GM12878 (cell line): ENCODE data around the gene NKRF. TPM values are rescaled to one million over a fixed set of nuclear protein-coding genes. Genes with fewer than 3 reads are reported as not detected.
A peak's percentile ranks its signal among the peaks of the same experiment; 100 is the strongest.

Experiments
- ATAC-seq: fragments of 200-7000 bp; cut with Tn5 transposase; 3 replicates; pipeline ENCODE4 v1.9.1; 2020; ENCODE audit warnings: mild to moderate bottlenecking, moderate library complexity
- BruUV-seq: library from RNA; stranded (reverse); fragments of 400-500 nt; replicated peaks from 2 replicates; lab custom pipeline; 2021; lab: Mats Ljungman, UMichigan
- CTCF ChIA-PET: fragments of 300-600 bp; sonication (Branson Sonifier 250); formaldehyde crosslinking; extraction: SDS; loops from one replicate; lab custom pipeline; 2021; ENCODE audit warnings: inconsistent platforms; lab: Yijun Ruan, JAX
- POLR2A ChIA-PET: fragments of 350-600 bp; formaldehyde crosslinking; extraction: SDS; loops from one replicate; lab custom pipeline; 2021; ENCODE audit warnings: inconsistent platforms; lab: Charles Lee
- RAD21 ChIA-PET: fragments of 300-600 bp; sonication (Branson Sonifier 250); formaldehyde crosslinking; loops from one replicate; lab custom pipeline; 2023; ENCODE audit warnings: antibody characterized with exemption; ENCODE audit not compliant: unreplicated experiment; lab: Charles Lee
- SMC1A ChIA-PET: fragments of 300-600 bp; sonication (Branson Sonifier 250); formaldehyde crosslinking; loops from one replicate; lab custom pipeline; 2023; ENCODE audit not compliant: unreplicated experiment, uncharacterized antibody; lab: Charles Lee
- DNase-seq: peaks from one replicate; pipeline ENCODE4 v3.0.0-alpha.2; 2011; ENCODE audit warnings: low read depth, low spot score
- FAIRE-seq: peaks from 3 replicates; lab custom pipeline; 2011; peaks lifted over from hg19 to GRCh38; lab: Jason Lieb, UNC
- H2AFZ ChIP-seq: 2 replicates; pipeline ENCODE4 v1.6.0; 2011; ENCODE audit warnings: low read depth, low read length, control low read depth; ENCODE audit not compliant: control insufficient read depth
- H3K27ac ChIP-seq: 2 replicates; pipeline ENCODE4 v1.5.1; 2011; ENCODE audit warnings: control low read depth; ENCODE audit not compliant: control insufficient read depth, insufficient read depth
- H3K27me3 ChIP-seq, 2 experiments: replicated peaks in 1 of 2; 2 replicates each; pipeline versions ENCODE4 v1.6.0 to v1.6.1; 2011; ENCODE audit warnings: low read length in 1 of 2; ENCODE audit not compliant: control insufficient read depth in 2 of 2, insufficient read depth in 2 of 2
- H3K36me3 ChIP-seq, 2 experiments: 2 replicates each; pipeline ENCODE4 v1.5.1; 2011; ENCODE audit warnings: low read length in 1 of 2; ENCODE audit not compliant: control insufficient read depth in 2 of 2, insufficient read depth in 2 of 2
- H3K4me1 ChIP-seq: 2 replicates; pipeline ENCODE4 v1.6.1; 2011; ENCODE audit warnings: mild to moderate bottlenecking, low read length, moderate library complexity, mixed read lengths; ENCODE audit not compliant: control insufficient read depth, insufficient read depth
- H3K4me2 ChIP-seq: 2 replicates; pipeline ENCODE4 v1.6.0; 2011; ENCODE audit warnings: control low read depth; ENCODE audit not compliant: control insufficient read depth, insufficient read depth
- H3K4me3 ChIP-seq: fragments of 200-600 bp; sonication (generic); 2 replicates; pipeline ENCODE4 v1.5.1; 2016
- H3K79me2 ChIP-seq: 2 replicates; pipeline ENCODE4 v1.6.0; 2011; ENCODE audit warnings: low read length; ENCODE audit not compliant: control insufficient read depth, insufficient read depth
- H3K9ac ChIP-seq: 2 replicates; pipeline ENCODE4 v1.8.0; 2011; ENCODE audit warnings: low read length, control low read depth, mixed read lengths; ENCODE audit not compliant: control insufficient read depth, insufficient read depth
- H3K9me3 ChIP-seq: replicated peaks from 3 replicates; pipeline ENCODE4 v1.5.1; 2011; ENCODE audit warnings: mild to moderate bottlenecking, low read length; ENCODE audit not compliant: control insufficient read depth, insufficient read depth
- H4K20me1 ChIP-seq: 2 replicates; pipeline ENCODE4 v1.6.0; 2011; ENCODE audit not compliant: control insufficient read depth, insufficient read depth
- CHD2 ChIP-seq: IDR thresholded peaks from 2 replicates; pipeline ENCODE4 v1.6.1; 2011; ENCODE audit warnings: low read depth, low read length, improper control_type of control experiment, borderline replicate concordance
- DPF2 ChIP-seq: fragments of 450-650 bp; IDR thresholded peaks from 2 replicates; pipeline ENCODE4 v1.6.1; 2017; ENCODE audit warnings: mild to moderate bottlenecking
- EGR1 ChIP-seq, 2 experiments: IDR thresholded peaks; 1 replicate in 1 of 2; 2 replicates in 1 of 2; pipeline ENCODE4 v1.6.1; 2011 to 2012; ENCODE audit warnings: low read depth in 2 of 2, low read length in 2 of 2, borderline replicate concordance in 1 of 2, mild to moderate bottlenecking in 1 of 2, moderate library complexity in 1 of 2
- EP300 ChIP-seq, 2 experiments: fragments of 150-350 bp in 1 of 2; IDR thresholded peaks; 2 replicates each; pipeline ENCODE4 v1.6.1; 2011 to 2012; ENCODE audit warnings: low read depth in 2 of 2, low read length in 2 of 2, borderline replicate concordance in 1 of 2, improper control_type of control experiment in 1 of 2, inconsistent platforms in 1 of 2; ENCODE audit not compliant: control insufficient read depth in 1 of 2
- NBN ChIP-seq: fragments of 450-650 bp; IDR thresholded peaks from 2 replicates; pipeline ENCODE4 v1.6.1; 2016
- RELA ChIP-seq: fragments of 450-650 bp; IDR thresholded peaks from 2 replicates; pipeline ENCODE4 v1.8.0; 2014; ENCODE audit warnings: borderline replicate concordance; ENCODE audit not compliant: partially characterized antibody
- SMAD1 ChIP-seq: fragments of 450-650 bp; IDR thresholded peaks from 2 replicates; pipeline ENCODE4 v1.6.1; 2018; ENCODE audit warnings: mild to moderate bottlenecking, low read depth; ENCODE audit not compliant: partially characterized antibody
- WRNIP1 ChIP-seq: IDR thresholded peaks from 2 replicates; pipeline ENCODE4 v1.6.1; 2011; ENCODE audit warnings: low read depth, low read length, improper control_type of control experiment, borderline replicate concordance
- WGBS: methylation state at CpG from one replicate; pipeline ENCODE4 v1.1.6; 2016; ENCODE audit warnings: low lambda C conversion rate; ENCODE audit not compliant: insufficient replicate concordance, insufficient coverage; ENCODE audit errors: missing lambda C conversion rate; 5-methylcytosine and 5-hydroxymethylcytosine counted together
- in situ Hi-C: fragments of 300-500 bp; cut with MboI; formaldehyde crosslinking; loops from 9 replicates; pipeline ENCODE4 v1.14.3; 2018; ENCODE audit warnings: mixed read lengths
- intact Hi-C: fragments of 100-400 bp; cut with micrococcal nuclease; formaldehyde crosslinking; loops from one replicate; pipeline ENCODE4 v1.14.2; 2022; ENCODE audit not compliant: unreplicated experiment
- polyA plus RNA-seq, 11 experiments: library from polyadenylated mRNA; depleted of rRNA in 4 of 11; unstranded in 6 of 11; stranded (reverse) in 5 of 11; fragments of >200 nt; fragmentation: Nextera tagmentation in 4 of 11; fragmentation: Illumina TruSeq in 1 of 11; extraction: Ambion mirVana in 4 of 11; extraction: Trizol in 1 of 11; gene quantifications; 1 replicate in 1 of 11; 2 replicates in 10 of 11; pipeline versions ENCODE4 v1.2.1 to v1.2.3, GENCODE V29; 2011 to 2016; ENCODE audit warnings: inconsistent platforms in 2 of 11, missing spikeins in 2 of 11, low read depth in 1 of 11
- total RNA-seq, 4 experiments: library from RNA; depleted of rRNA in 3 of 4; stranded (reverse); fragments of >200 nt in 3 of 4; fragmentation: Illumina TruSeq in 1 of 4; extraction: Trizol in 1 of 4; gene quantifications; 2 replicates each; pipeline versions ENCODE4 v1.2.1 to v1.2.3, GENCODE V29; 2013 to 2021
- TF ChIP-seq, protein P1 (sequence below): IDR thresholded peaks from 2 replicates; pipeline ENCODE4 v1.6.1; 2011; ENCODE audit warnings: low read depth, mild to moderate bottlenecking, low read length, moderate library complexity, borderline replicate concordance; ENCODE audit errors: extremely low read depth
- TF ChIP-seq, protein P2 (sequence below), 3 experiments: IDR thresholded peaks in 2 of 3; conservative IDR thresholded peaks in 1 of 3; 2 replicates each; pipeline ENCODE4 v1.5.1; 2011; ENCODE audit warnings: low read depth in 3 of 3, low read length in 3 of 3, mild to moderate bottlenecking in 3 of 3, control low read depth in 2 of 3, moderate library complexity in 2 of 3, inconsistent platforms in 1 of 3, mixed read lengths in 1 of 3; ENCODE audit not compliant: control insufficient read depth in 2 of 3, insufficient read depth in 1 of 3; ENCODE audit errors: extremely low read depth in 1 of 3
- TF ChIP-seq, protein P3 (sequence below): fragments of 450-650 bp; conservative IDR thresholded peaks from 2 replicates; pipeline ENCODE4 v1.6.1; 2017; ENCODE audit warnings: mild to moderate bottlenecking, moderate library complexity

The NKRF gene
- total and polyA plus RNA-seq, 10 of the 15 experiments (the other 5 are each of a cell fraction or from before 2014, with no cell fraction given) = 6.2 to 21.5 (median 10.1) TPM

DNA sequence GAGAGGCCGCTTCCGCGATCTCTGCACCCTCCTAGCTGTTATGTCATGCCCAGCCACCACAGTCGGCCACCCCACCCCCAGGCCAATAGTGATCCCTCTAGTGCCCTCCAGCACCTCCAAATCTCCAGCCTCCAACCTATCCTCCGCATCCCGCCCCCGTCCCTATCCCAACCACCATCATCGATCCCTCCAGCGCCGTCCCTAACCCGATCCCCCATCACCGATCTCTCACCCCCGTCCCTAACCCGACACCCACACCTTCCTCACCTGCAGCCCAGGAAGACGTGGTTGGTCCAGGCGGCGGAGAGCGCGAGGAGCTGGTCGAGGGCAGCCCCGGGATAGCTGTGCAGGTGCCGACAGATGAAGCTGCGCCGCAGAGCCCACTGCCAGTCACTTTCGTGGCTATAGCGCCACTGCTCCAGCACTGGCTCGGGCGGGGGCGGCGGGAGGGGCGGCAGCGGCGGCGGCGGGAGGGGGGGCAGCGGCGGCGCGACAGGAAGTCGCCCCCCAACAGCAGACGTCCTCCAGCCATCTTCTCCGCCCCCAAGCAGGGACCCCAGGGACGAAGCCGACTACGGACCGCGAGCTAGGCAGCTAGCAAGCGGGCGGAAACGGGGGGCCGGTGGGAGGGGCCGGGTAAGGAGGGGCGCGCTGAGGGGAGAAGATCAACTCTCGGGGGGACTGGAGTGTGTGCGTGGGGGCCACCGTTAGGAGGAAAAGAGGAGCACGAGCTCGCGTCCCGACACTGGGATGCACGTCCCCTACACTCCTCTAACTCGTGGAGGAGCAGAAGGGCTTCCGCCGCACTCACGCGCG is 552 bp downstream of the NKRF start:
- in situ Hi-C loops = no loop called here
- no peak for DNase-seq
- TF ChIP-seq CHD2 = no peak
- TF ChIP-seq, protein P1, sequence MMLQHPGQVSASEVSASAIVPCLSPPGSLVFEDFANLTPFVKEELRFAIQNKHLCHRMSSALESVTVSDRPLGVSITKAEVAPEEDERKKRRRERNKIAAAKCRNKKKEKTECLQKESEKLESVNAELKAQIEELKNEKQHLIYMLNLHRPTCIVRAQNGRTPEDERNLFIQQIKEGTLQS = no peak
- 0 out of 2 replicates have a peak, but pooled peaks have one; percentile 17 for TF ChIP-seq NBN
- TF ChIP-seq RELA = peak; percentile 23
- no peak for TF ChIP-seq EP300 (IDR thresholded peaks at IDR 0.05; ENCODE audit: borderline replicate concordance in 1 of 2, control insufficient read depth in 1 of 2, low read depth in 2 of 2, low read length in 2 of 2)
- no peak for TF ChIP-seq SMAD1
- TF ChIP-seq WRNIP1 = no peak
- TF ChIP-seq, protein P2, sequence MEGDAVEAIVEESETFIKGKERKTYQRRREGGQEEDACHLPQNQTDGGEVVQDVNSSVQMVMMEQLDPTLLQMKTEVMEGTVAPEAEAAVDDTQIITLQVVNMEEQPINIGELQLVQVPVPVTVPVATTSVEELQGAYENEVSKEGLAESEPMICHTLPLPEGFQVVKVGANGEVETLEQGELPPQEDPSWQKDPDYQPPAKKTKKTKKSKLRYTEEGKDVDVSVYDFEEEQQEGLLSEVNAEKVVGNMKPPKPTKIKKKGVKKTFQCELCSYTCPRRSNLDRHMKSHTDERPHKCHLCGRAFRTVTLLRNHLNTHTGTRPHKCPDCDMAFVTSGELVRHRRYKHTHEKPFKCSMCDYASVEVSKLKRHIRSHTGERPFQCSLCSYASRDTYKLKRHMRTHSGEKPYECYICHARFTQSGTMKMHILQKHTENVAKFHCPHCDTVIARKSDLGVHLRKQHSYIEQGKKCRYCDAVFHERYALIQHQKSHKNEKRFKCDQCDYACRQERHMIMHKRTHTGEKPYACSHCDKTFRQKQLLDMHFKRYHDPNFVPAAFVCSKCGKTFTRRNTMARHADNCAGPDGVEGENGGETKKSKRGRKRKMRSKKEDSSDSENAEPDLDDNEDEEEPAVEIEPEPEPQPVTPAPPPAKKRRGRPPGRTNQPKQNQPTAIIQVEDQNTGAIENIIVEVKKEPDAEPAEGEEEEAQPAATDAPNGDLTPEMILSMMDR (IDR thresholded peaks at IDR 0.05 in 2 of 3, conservative IDR thresholded peaks at IDR 0.05 in 1 of 3; ENCODE audit: control insufficient read depth in 2 of 3, extremely low read depth in 1 of 3, insufficient read depth in 1 of 3, low read depth in 3 of 3, low read length in 3 of 3) = peak in 1 of 3 experiments; percentile 5; a peak in 1 of 6 replicates
- TF ChIP-seq EGR1 (IDR thresholded peaks at IDR 0.05; ENCODE audit: borderline replicate concordance in 1 of 2, low read depth in 2 of 2, low read length in 2 of 2) = peak in 1 of 2 experiments; percentile 31; a peak in 1 of 3 replicates
- TF ChIP-seq, protein P3, sequence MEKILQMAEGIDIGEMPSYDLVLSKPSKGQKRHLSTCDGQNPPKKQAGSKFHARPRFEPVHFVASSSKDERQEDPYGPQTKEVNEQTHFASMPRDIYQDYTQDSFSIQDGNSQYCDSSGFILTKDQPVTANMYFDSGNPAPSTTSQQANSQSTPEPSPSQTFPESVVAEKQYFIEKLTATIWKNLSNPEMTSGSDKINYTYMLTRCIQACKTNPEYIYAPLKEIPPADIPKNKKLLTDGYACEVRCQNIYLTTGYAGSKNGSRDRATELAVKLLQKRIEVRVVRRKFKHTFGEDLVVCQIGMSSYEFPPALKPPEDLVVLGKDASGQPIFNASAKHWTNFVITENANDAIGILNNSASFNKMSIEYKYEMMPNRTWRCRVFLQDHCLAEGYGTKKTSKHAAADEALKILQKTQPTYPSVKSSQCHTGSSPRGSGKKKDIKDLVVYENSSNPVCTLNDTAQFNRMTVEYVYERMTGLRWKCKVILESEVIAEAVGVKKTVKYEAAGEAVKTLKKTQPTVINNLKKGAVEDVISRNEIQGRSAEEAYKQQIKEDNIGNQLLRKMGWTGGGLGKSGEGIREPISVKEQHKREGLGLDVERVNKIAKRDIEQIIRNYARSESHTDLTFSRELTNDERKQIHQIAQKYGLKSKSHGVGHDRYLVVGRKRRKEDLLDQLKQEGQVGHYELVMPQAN = 0 out of 2 replicates have a peak, but pooled peaks have one; percentile 19
- TF ChIP-seq DPF2 = 0 out of 2 replicates have a peak, but pooled peaks have one; percentile 37

More for the DNA sequence above, 552 bp downstream of the NKRF start:
- WGBS = 37% methylated on average over 45 of the region's 68 CpGs
- CTCF ChIA-PET = interaction anchor here (0.7 to 2.2 kb wide), 6 partner anchors 29 to 174 kb away, joined by 3 to 13 read pairs (median 4); no protein-coding TSS in a partner anchor
- Histone ChIP-seq H3K9ac (peak overlapping the region; percentile 77), H3K79me2 (peaks cover 44% of the 10 kb centered on the region), H3K27me3 (no peaks in the 10 kb centered on the region), H3K4me3 (peak overlapping the region; percentile 57), H4K20me1 (no peaks in the 10 kb centered on the region), H3K4me2 (peak overlapping the region; percentile 34; the same call in 1 of the 2 replicates), H3K36me3 (no peaks in the 10 kb centered on the region; a peak in 1 of 4 replicates), H3K27ac (peak overlapping the region; percentile 85), H3K4me1 (no peaks in the 10 kb centered on the region; the same call in 1 of the 2 replicates), H2AFZ (peak overlapping the region; percentile 61), H3K9me3 (no peaks in the 10 kb centered on the region)
- intact Hi-C loops = no loop called here
- SMC1A ChIA-PET = interaction anchor here (1.1 to 2.3 kb wide), 8 partner anchors 11 to 159 kb away, joined by 3 to 9 read pairs (median 4); partner anchors contain the start of genes SEPTIN6 and UBE2A
- ATAC-seq (peak; percentile 69), FAIRE-seq (no peak)
- no TSS peak for BruUV-seq
- POLR2A ChIA-PET = interaction anchor here (1.0 to 2.1 kb wide), 9 partner anchors 11 to 153 kb away, joined by 3 to 13 read pairs (median 5); partner anchors contain the start of gene SOWAHD
- RAD21 ChIA-PET = interaction anchor here (0.7 to 2.6 kb wide), 15 partner anchors 10 to 186 kb away, joined by 3 to 9 read pairs (median 4); partner anchors contain the start of genes RPL39, SEPTIN6, SLC25A5 and UBE2A
